Measurements from ENCODE around the gene ZNF532.
"Not testable (repeated sequence)": the region's sequence is repeated elsewhere in the genome, so short reads cannot be mapped to it uniquely, and the experiment has no call there.

ZNF532 gene

GRCh38 chr18:58864146-58865032, at the start of gene ZNF532:
Gene ZNF532 (plus strand): TSS chr18:58864877. CDS start in a region left out here.
- peak in 56 of 58 donors; percentile 19 to 87 (median 68) for DNase-seq

GRCh38 chr18:58819051-58819450, 45.6 kb upstream of the ZNF532 start:
- no peak for DNase-seq

- DNase-seq, result no peak
Observed at GRCh38 chr18:58820251-58820650, 44.4 kb upstream of the ZNF532 start.

- no peak for DNase-seq
Observed at GRCh38 chr18:58822944-58823343, 41.7 kb upstream of the ZNF532 start.

GRCh38 chr18:58823412-58823811, 41.3 kb upstream of the ZNF532 start:
- no peak for DNase-seq

GRCh38 chr18:58826926-58827325, 37.8 kb upstream of the ZNF532 start:
- DNase-seq, result not testable (repeated sequence)

GRCh38 chr18:58827428-58827827, 37.2 kb upstream of the ZNF532 start:
- DNase-seq, result no peak

GRCh38 chr18:58827886-58828285, 36.8 kb upstream of the ZNF532 start:
- DNase-seq, result no peak

- DNase-seq, result no peak
Observed at GRCh38 chr18:58828399-58829121, 36.1 kb upstream of the ZNF532 start.

- DNase-seq, result no peak
Observed at GRCh38 chr18:58829263-58829662, 35.4 kb upstream of the ZNF532 start.

GRCh38 chr18:58829886-58830285, 34.8 kb upstream of the ZNF532 start:
- not testable (repeated sequence) for DNase-seq

GRCh38 chr18:58831606-58832005, 33.1 kb upstream of the ZNF532 start:
- DNase-seq, result no peak

- DNase-seq, result peak in 19 of 58 donors; percentile 7 to 67 (median 29)
Observed at GRCh38 chr18:58838165-58838860, 26.4 kb upstream of the ZNF532 start.

GRCh38 chr18:58838946-58839345, 25.7 kb upstream of the ZNF532 start:
- no peak for DNase-seq

GRCh38 chr18:58842978-58843687, 21.5 kb upstream of the ZNF532 start:
- peak in 24 of 58 donors; percentile 4 to 59 (median 26) for DNase-seq

GRCh38 chr18:58843688-58844035, 21.0 kb upstream of the ZNF532 start:
- DNase-seq, result no peak

- no peak for DNase-seq
Observed at GRCh38 chr18:58844871-58845270, 19.8 kb upstream of the ZNF532 start.

- DNase-seq, result no peak
Observed at GRCh38 chr18:58845928-58846724, 18.6 kb upstream of the ZNF532 start.

- DNase-seq, result peak in 36 of 58 donors; percentile 2 to 58 (median 32)
Observed at GRCh38 chr18:58847383-58848071, 17.1 kb upstream of the ZNF532 start.

- DNase-seq, result no peak
Observed at GRCh38 chr18:58848685-58849084, 16.0 kb upstream of the ZNF532 start.

Measured in anterior cingulate cortex (tissue), 58 donors.